Stimulated activated CD4-positive, alpha-beta T cell treated with anti-CD3 and anti-CD28 coated beads, Interleukin-15, amount 100 ng/mL, for 1 hour (primary cell): ENCODE data around the gene SLC6A6.

Experiments
- DNase-seq, 2 donors: peaks; one replicate each; pipeline ENCODE4 v3.0.0-alpha.2; 2020; ENCODE audit warnings: low read depth in 1 of 2, low spot score in 1 of 2

Gene SLC6A6

DNA sequence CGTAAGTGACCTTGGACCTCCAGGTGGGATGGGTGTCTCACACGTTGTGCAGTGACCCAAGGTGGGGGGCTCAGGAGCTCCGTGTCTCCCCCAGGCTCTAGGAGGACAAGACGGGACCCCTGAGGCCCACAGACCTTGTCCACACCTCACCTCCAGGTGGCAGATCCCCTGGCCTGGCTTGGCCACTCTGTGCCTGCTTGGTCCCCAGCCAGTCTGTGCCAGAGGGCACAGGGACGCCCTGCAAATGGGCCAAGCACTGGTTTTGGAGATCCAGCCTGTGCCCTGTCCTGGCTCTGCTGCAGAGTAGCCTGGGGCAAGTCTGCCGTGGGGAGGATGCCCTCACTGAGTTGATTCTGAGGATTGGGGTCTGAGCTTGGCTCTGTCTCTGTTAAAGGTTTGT lies 14.0 kb downstream of the SLC6A6 start:
- DNase-seq: no peak

DNA sequence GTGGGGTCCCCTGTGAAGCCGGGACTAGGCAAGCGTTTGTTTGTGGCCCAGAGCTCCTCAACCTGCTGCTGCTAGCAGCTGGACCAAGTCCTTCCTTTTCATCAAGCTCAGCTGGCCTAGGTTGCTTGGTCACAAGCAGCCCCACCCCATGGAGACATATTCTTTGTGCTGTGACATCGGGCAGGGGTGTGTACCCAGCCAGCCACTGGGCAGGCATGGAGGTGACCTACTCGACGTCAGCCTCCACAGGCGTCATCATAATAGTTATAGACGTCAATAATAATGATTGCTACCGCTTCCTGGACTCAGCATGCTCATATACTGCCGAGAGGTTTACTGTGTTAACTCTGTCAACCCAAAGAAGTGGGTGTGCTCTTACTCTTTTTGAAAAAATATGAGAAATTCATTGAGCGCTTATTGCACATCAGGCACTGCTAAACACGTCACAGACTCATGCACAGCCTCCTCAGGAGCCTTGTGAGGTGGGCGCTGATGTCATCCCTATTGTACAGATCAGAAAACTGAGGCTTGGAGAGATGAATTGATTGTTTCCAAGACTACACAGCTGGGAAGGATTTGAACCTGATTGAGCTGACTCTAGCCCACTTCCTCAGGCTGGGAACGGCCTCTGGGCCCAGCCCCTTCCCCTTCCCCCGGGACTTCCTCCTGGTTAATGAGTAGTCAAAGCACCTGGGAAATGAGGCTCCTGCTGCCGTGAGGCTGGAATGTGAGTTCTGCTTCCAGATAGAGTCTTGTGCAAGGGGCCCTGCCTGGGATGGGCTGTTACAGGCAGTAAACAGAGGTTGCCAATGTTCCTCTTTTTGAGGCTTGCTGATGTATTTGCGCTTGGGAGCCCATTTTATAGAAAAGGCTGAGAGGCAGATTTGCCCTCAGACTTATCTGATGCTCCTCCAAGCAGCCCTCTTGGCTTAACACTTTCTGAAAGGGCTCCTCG lies 16.2 kb downstream of the SLC6A6 start:
- no peak for DNase-seq

DNA sequence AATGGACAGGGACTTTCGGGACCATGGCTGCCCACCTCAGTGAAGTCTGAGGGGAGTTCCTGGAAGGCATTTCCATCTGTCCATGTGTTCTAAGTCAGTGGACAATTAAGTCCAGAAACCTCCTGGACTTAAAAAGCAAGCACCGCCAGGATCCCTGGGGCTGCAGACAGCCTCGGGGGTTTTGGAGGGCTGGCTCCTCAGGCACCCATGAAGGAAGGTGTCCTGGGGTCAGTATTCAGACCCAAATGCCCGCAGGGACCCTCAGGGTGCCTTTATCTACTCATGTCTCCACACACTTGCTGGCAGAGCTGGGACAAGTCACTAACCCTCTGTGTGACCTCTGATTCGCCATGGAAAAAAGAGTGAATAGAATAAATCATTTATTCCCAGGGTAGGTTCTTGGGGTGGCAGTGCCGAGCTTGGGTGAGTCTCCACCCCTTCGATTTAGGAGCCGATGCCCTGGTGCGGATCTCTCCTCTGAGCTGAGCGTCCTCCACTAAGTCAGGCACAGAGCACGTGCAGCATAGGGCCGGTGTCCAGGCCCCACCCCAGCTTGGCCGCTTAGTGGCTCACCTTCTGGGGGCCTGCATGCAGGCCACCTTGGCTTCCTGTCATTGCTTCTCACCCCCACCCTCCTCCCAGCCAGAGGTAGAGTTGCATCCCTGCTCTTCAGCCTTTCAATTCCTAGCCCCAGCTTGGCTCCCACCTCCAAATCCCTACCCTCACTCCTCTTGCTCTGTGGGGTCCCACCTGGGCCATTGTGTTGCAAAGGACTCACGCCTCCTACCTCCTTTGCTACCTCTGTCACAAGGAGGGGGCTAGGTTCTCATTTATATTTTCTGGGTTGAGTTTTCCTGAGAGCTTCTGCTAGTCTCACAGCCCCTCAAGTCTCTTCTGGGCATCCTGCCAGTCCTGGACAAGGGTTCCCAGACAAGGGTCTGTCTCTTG lies 19.9 kb downstream of the SLC6A6 start:
- DNase-seq: no peak

DNA sequence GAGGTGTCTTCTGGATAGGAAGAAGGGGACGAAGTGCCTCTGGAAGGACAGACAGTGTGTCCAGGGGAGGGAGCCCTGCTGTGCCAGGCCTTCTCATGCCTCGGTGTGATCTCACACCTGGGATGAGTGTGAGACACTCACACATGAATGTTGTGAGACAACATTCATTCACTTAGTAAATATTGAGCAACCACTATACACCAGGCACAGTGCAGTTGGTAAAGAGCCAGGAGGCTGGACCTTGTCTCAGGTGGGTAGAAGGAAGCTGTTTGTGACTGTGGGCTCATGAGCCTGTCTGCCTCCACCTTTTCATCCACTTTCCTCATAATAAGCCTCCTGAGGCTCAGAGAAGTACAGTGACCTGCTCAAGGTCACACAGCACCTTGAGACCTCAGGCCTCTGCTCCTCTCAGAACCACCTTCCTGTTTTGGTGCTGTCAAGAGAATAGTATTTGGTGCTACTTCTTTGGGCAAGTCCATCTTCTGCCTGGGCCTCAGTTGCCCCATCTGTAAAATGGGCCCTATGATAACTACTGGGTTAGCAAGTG lies 20.9 kb downstream of the SLC6A6 start:
- DNase-seq: no peak

DNA sequence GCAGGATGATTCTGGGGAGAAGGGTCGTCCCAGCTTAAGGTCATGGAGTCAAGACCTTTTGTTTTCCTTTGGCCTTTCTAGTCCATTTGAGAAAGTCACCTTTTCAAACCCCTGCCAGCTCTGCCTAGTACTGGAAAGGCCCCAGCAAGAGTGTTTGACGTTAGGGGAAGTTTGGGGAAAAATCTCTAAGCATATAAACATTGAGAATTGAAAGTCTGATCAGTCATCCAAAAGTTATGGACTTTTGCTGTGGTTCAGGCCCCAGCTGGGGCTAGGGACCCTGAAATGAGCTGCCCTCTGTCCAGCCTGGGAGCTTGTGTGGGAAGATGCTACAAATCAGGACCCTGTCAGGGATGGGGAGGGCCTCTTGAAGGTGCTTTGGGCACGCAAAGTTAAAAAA lies 21.6 kb downstream of the SLC6A6 start:
- no peak for DNase-seq

DNA sequence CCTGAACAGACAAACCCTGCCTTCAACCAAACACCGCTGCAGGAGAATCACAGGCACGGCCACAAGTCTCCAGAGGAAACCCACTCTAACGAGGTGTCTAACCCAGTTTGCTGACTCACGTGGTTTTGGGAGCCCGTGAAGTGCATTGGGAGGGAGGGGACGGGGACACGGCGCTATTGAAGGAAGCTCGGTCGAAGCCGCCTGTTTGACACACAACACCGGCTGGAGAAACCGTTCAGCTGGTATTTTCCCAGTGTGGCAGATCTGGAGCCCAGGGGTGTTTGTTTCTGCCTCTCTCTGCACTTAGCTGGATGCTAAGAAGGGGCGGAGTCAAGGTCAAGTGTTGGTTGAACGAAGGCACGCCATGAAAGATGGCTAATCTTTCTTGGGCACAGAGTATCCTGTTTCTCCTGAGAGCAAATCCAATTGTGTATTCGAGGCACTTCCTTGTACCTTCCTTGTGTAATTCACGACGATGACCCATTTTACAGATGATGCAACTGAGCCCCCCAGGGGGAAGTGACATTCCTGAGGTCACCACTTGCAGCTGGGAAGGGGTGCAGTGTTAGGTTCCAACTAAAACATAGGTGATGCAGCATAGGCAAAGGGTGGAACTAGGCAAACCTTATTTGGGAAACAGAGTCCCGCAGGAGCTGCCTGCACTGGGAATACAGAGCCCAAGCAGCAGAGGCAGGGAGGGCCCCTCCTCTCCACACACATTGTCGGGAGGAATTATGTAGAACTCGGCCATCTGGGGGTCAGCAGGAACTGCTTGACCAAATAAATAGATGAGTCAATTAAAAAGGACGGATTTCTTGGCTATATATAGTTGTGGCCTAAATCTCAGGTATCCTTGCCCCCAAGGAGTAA lies 22.5 kb downstream of the SLC6A6 start:
- no peak for DNase-seq

DNA sequence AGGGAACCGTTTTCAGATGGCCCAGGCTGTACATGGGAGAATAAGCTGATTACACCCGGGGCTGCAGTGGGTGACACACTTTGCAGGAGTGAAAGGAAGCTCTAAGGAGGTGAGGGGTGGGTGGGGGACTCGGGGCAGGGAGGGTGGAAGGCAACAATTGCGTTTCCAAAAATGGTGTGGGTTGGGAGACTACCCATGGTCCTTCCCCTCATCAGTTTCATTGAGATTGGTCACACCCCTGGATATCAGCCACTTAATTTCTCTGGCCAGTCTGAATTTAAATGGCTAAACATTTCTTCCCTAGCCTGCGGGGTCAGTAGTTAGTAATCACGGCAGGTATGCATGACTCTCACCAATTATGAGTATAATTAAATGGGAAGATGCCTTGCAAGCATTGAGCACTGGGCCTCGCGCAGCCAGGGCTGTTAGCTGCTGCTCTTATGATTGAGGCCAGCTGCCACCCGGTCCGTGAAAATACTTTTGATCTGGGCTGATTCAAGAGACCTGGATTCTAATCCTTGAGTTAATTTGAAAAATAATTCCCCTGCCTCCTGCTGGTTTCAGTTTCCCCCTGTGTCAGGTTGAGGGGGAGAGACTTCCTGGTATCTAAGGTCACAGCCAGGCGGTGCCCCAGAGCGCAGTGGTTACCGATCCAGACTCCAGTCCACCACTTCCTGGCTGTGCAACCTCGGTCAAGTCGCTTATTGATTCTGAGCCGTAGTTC lies 23.3 kb downstream of the SLC6A6 start:
- DNase-seq: no peak

DNA sequence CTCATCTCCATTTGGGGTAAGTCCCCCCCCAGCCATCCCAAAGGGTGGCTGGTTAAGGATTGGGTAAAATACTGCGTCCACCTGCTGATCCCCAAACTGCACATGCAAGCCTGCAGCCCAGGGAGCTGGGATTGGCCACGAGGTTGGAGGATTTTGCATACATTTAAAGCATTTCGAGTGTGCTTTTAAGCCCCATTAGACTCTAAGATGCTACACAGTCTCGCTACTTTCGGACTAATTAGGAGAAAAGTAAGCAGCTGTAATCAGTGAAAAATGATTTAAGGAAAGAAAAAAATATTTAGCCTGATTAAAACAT lies 23.9 kb downstream of the SLC6A6 start:
- no peak for DNase-seq

DNA sequence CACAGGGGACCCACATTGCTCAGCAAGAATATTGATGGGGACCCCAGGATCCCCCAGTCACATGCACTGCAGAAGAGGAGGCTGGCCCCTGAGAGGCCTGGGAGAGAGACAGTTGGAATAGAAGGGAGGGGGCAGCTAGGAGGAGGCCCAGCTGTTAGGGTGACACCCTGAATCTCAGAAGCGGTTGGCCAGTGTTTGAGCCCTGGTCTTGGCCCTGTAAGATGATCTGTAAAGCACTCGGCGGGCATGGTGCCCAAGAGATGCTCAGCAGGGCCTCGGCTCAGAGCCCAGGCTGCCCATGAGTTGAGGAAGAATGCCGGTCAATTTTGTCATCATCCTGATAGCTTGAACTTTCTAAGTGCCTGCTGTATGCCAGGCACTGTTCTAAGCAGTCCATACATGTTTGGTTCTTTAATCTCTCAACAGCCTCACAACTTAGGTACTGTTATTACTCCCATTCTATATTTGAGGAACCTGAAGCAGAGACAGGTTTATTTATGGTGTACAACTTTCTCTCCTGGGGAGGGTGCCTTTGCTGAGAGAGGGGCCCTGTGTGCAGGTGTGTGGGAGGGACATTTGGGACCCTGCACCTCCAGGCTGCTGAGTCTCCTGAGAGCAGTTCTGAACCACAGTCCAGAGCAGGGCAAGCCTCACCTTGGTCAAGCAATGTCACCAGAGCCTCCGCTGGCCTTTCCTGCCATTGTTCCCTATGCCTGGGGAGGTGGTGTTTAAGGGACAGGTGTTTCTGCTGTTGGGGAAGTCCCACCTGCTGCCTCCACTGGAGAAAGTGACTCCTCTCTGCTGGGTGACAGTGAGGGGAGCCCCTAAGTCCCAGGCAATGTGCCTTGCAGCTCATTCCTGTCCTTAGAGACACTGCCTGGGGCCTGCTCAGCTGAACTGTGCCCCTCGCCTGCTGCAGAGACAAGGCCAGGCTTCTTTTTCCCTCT lies 26.0 kb downstream of the SLC6A6 start:
- peak in 1 of 2 donors; percentile 12 for DNase-seq

DNA sequence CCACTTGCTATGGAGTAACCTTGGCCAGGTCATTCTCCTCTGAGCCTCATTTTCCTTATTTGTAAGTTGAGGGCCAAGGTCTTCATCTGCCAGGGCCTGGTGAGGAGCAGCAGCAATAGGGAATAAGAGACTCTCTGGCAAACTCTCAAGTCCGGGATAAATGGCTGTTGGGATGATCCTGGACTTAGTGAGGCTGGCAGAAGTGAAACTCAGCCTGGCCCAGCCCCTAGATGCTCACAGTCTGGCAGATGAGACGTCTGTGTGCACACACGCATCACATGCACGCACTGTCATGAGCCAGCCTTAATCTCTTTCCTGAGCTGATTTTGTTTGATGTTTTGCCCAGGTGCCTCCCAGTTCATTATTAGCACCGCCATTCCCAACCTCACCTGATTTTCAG lies 26.8 kb downstream of the SLC6A6 start:
- DNase-seq: no peak

DNA sequence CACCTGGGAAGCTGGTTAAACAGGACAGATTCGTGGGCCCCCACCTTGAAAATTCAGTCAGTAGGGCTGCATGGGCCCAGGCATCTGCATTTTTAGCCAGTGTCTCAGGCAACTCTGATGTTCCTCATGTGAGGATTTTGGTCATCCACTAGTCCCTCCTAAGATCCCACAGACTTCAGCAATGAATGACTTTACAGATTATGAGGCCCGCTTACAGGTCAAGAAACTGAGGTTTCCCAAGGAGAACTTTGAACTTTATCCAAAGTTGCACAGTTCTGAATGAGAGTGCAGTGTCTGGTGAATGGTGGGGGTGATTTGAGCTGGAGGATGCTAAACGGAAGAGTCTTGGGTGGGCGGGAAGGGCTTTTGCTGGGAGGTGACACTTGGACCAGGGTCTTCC lies 27.2 kb downstream of the SLC6A6 start:
- DNase-seq: no peak

DNA sequence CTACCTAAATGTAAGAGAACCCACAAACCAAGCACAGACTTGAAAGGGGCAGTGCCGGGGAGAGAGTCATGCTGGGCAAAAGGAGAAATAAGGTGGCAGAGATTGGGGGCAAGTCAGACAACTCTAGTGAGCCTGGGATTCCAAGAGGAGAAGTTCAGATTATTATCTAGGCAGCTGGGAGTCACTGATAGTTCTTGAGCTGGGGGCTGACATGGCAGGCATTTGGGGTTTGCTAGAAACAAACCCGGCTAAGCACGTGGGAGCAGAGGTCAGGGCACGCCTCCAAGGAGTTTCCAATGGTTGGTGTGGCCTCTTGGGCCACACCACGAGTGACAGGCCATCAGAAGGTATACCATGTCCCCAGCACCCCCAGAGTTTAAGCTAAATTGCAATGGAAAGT lies 27.6 kb downstream of the SLC6A6 start:
- no peak for DNase-seq

DNA sequence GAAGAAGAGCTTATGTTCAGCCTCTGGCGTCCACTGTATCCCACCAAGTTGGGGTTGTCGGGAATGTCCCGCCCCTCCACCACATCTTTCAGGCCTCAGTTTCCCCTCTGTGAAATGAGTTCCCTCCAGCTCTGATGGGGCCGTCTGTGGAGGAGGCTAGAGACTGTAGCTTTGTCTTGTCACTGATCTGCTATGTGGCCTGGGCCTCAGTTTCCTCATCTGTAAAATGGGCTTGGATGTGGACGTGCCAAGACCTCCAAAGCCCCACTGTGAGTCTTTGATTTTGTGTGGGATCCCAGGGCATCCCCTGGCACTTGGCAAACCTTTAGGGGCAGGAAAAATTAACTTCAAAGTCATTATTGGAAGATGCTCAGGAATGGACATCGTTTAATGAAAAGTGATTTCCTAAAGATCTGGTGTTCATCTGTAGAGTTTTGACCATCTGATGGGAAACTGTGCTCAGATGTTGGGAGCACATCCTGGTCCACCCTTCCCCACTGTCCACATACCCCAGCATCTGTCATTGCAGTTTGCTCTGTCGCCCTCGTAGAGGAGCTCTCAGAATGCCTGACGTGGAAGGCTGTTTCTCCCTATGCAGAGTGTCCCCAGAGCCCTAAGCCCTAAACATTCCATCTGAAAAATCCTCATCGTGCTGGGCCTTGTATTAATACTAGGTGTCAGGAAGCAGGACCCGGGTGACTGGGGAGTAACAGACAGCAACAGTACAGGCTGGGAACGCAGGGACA lies 28.5 kb downstream of the SLC6A6 start:
- no peak for DNase-seq

DNA sequence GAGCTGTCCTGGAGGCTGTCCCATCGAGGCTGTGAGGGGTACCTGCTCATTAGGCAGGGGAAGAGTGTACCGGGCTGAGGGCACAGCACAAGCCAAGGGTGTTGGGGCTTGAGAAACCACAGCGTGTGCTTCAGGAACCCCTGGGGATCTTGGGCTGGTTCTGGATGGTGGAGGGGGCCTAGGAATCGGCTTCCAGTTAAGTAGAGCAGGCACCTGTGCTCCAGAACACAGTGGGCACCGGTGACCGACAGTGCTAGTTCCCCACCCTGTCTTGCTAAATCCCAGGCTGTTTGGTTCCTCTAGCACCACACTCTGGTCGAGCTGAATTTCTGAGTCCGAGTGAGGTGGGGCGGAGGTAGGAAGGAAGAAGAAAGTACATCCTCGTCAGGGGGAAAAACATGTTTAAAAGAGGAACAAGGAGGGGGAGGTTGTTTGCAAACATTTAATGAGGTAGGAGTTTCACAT lies 29.1 kb downstream of the SLC6A6 start:
- DNase-seq: no peak

DNA sequence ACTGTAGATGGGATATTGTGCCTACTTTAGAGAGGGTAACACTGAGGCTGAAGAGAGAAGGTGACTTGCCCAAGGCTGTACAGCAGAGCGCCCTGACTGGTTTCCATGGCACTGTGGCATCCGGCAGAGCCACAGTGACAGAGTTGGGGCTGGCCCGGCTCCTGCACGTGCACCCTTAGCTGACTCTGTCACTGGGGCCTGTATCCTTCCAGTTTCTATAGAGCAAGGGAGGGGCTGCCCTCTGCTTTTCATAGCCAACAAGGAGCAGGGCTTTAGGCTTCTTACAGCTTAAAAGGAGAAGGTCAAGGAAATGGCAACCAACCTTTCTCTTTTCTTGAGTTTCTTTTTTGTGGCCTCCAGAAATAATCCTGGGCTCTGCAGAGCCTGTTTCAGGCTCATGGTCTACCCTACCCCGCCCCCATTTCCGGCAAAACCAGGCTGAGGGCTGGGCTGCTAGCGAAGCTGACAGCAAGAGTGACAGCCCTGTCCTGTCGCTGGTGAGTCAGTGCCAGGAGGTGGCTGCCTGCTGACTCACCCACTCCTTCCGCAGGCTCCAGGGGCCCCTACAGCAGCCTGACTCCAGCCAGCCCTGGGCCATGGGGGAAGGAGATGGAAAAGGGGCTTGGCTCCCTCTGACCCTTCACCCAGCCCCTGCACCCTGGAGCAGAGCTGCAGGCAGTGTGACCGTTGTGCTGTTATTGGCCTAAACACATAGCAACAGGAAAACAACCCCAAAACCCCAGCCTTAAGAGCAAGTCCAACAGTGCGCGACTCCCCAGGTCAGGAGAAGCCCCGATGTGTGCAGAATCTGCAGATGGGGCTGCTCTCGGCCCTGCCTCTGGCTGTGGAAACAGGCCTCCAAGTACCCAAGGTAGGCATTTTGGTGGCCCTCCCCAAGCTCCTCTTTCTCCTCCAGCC lies 29.8 kb downstream of the SLC6A6 start:
- peak; percentile 83 for DNase-seq

DNA sequence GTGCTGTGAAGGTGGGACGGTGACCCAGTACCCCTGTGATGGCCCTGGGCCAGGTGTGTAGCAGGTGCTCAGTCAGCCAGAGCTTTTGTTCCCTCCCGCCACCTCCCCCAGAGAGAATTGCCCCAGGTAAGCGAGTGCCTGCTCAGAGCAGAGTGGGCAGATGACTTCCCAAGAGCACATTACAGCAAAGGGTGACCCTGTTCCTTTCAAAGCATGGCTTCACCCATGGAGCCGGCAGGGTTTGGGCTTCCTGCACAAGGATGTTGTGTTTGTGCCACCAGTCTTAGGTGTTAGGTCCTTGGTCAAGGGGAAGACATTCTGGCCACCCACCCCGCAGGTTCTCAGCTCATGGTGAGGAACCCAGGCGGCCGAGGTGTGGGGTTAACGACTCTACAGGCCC lies 30.7 kb downstream of the SLC6A6 start:
- DNase-seq: no peak

DNA sequence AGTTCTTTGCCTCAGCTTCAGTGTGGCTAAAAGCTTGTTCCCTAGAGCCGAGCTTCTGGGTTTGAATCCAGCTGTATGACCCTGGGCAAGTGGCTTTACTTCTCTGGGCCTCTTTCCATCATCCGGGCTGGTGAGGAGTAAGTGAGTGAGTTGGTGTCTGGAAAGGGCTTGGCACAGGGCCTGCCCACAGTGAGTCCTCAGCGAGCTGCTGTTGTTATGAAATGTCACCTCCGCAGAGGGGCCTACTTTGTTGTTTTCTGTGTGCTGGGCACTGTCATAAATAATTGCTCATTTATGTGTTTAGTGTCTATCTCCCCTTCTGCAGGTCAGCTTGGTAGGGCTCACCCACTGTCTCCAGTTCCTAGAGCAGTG lies 31.7 kb downstream of the SLC6A6 start:
- no peak for DNase-seq
